ENCODE measurements around the gene CHSY3. TPM values are rescaled to one million over a fixed set of nuclear protein-coding genes. Genes with fewer than 3 reads are reported as not detected.

The CHSY3 gene
- polyA plus RNA-seq, 4 donors: 0.33 to 2.0 TPM; not detected in 2

DNA sequence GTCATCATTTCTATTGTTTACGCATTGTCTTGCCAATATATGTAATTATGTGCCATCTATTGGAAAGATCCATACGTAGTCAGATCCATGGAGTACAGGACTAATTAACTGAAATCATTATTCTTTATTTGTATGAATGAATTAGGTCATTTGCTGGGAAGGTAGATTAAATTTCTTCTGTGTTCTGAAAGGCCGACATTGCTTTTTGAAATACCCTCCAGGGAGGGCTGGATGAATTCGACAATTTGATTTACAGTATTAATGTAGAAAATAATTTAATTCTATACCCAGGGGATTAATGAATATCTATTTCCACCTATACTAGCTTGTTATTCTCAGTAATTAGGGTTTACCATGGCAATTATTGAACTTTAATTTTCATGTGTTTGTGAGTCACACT, 117.6 kb downstream of the CHSY3 start:
- H3K36me3 ChIP-seq (ENCODE audit: control insufficient read depth in 3 of 3, insufficient read depth in 2 of 3, low read depth in 1 of 3, low read length in 3 of 3): no peaks in the 10 kb centered on the region
- H3K27ac ChIP-seq (ENCODE audit: low read depth in 1 of 3, low read length in 2 of 3): no peak overlapping the region
- H3K4me3 ChIP-seq (ENCODE audit: low read depth in 1 of 3, low read length in 3 of 3): no peak overlapping the region
- H3K4me1 ChIP-seq (ENCODE audit: control insufficient read depth in 3 of 3, insufficient read depth in 2 of 3, low read depth in 1 of 3, low read length in 2 of 3): no peaks in the 10 kb centered on the region
- FAIRE-seq (no peak), DNase-seq (no peak)
- H3K9me3 ChIP-seq (ENCODE audit: control insufficient read depth in 2 of 2, insufficient read depth in 1 of 2, low read depth in 1 of 2, low read length in 1 of 2): no peaks in the 10 kb centered on the region
- WGBS, 3 donors: 91 to 95% (median 93%) methylated on average over 4 of the region's 4 CpGs
- no peaks in the 10 kb centered on the region for H3K27me3 ChIP-seq (ENCODE audit: control insufficient read depth in 3 of 3, insufficient read depth in 3 of 3, low read length in 3 of 3)

GRCh38 chr5:130023604-130024003, 119.3 kb downstream of the CHSY3 start:
- FAIRE-seq (no peak), DNase-seq (no peak)
- Histone ChIP-seq H3K27ac (ENCODE audit: low read depth in 1 of 3, low read length in 2 of 3) (no peak overlapping the region), H3K36me3 (ENCODE audit: control insufficient read depth in 3 of 3, insufficient read depth in 2 of 3, low read depth in 1 of 3, low read length in 3 of 3) (no peaks in the 10 kb centered on the region), H3K9me3 (ENCODE audit: control insufficient read depth in 2 of 2, insufficient read depth in 1 of 2, low read depth in 1 of 2, low read length in 1 of 2) (no peaks in the 10 kb centered on the region), H3K4me1 (ENCODE audit: control insufficient read depth in 3 of 3, insufficient read depth in 2 of 3, low read depth in 1 of 3, low read length in 2 of 3) (no peaks in the 10 kb centered on the region), H3K4me3 (ENCODE audit: low read depth in 1 of 3, low read length in 3 of 3) (no peak overlapping the region), H3K27me3 (ENCODE audit: control insufficient read depth in 3 of 3, insufficient read depth in 3 of 3, low read length in 3 of 3) (no peaks in the 10 kb centered on the region)
- WGBS, 3 donors: 79 to 86% (median 84%) methylated on average over 3 of the region's 3 CpGs

- no peak overlapping the region for H3K4me3 ChIP-seq (ENCODE audit: low read depth in 1 of 3, low read length in 3 of 3)
- H3K27ac ChIP-seq (ENCODE audit: low read depth in 1 of 3, low read length in 2 of 3): no peak overlapping the region
- no peaks in the 10 kb centered on the region for H3K36me3 ChIP-seq (ENCODE audit: control insufficient read depth in 3 of 3, insufficient read depth in 2 of 3, low read depth in 1 of 3, low read length in 3 of 3)
- H3K4me1 ChIP-seq (ENCODE audit: control insufficient read depth in 3 of 3, insufficient read depth in 2 of 3, low read depth in 1 of 3, low read length in 2 of 3): no peaks in the 10 kb centered on the region
- no peak for FAIRE-seq
- H3K9me3 ChIP-seq (ENCODE audit: control insufficient read depth in 2 of 2, insufficient read depth in 1 of 2, low read depth in 1 of 2, low read length in 1 of 2): no peaks in the 10 kb centered on the region
- DNase-seq: no peak
- H3K27me3 ChIP-seq (ENCODE audit: control insufficient read depth in 3 of 3, insufficient read depth in 3 of 3, low read length in 3 of 3): no peaks in the 10 kb centered on the region
These were observed 119.7 kb downstream of the CHSY3 start for GRCh38 chr5:130024006-130024405.

DNA sequence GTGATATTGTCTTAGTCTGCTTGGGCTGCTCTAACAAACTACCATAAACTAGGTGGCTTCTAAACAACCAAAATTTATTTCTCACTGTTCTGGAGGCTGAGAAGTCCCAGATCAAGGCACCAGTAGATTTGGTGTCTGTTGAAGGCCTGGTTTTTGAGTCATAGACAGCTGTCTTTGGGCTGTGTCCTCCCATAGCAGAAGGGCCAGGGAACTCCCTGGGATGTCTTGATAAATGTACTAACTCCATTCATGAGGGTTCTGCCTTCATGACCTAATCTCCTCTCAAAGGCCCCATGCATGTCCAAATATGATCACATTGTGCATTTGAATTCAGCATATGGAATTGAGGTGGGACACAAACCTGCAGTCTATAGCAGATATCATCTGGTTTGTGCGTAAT, 121.2 kb downstream of the CHSY3 start:
- Histone ChIP-seq H3K9me3 (ENCODE audit: control insufficient read depth in 2 of 2, insufficient read depth in 1 of 2, low read depth in 1 of 2, low read length in 1 of 2) (no peaks in the 10 kb centered on the region), H3K4me3 (ENCODE audit: low read depth in 1 of 3, low read length in 3 of 3) (no peak overlapping the region), H3K27ac (ENCODE audit: low read depth in 1 of 3, low read length in 2 of 3) (no peak overlapping the region), H3K27me3 (ENCODE audit: control insufficient read depth in 3 of 3, insufficient read depth in 3 of 3, low read length in 3 of 3) (no peaks in the 10 kb centered on the region), H3K36me3 (ENCODE audit: control insufficient read depth in 3 of 3, insufficient read depth in 2 of 3, low read depth in 1 of 3, low read length in 3 of 3) (no peaks in the 10 kb centered on the region), H3K4me1 (ENCODE audit: control insufficient read depth in 3 of 3, insufficient read depth in 2 of 3, low read depth in 1 of 3, low read length in 2 of 3) (no peaks in the 10 kb centered on the region)
- 90 to 96% (median 93%) methylated on average over 1 of the region's 1 CpG for WGBS, 3 donors
- no peak for DNase-seq
- FAIRE-seq: no peak

- H3K27me3 ChIP-seq (ENCODE audit: control insufficient read depth in 3 of 3, insufficient read depth in 3 of 3, low read length in 3 of 3): no peaks in the 10 kb centered on the region
- no peak overlapping the region for H3K4me3 ChIP-seq (ENCODE audit: low read depth in 1 of 3, low read length in 3 of 3)
- WGBS, 3 donors: 77 to 86% (median 81%) methylated on average over 3 of the region's 3 CpGs
- DNase-seq (no peak), FAIRE-seq (no peak)
- no peak overlapping the region for H3K27ac ChIP-seq (ENCODE audit: low read depth in 1 of 3, low read length in 2 of 3)
- H3K9me3 ChIP-seq (ENCODE audit: control insufficient read depth in 2 of 2, insufficient read depth in 1 of 2, low read depth in 1 of 2, low read length in 1 of 2): no peaks in the 10 kb centered on the region
- H3K4me1 ChIP-seq (ENCODE audit: control insufficient read depth in 3 of 3, insufficient read depth in 2 of 3, low read depth in 1 of 3, low read length in 2 of 3): no peaks in the 10 kb centered on the region
- no peaks in the 10 kb centered on the region for H3K36me3 ChIP-seq (ENCODE audit: control insufficient read depth in 3 of 3, insufficient read depth in 2 of 3, low read depth in 1 of 3, low read length in 3 of 3)
These were observed 128.5 kb downstream of the CHSY3 start for GRCh38 chr5:130032807-130033206.

GRCh38 chr5:130034566-130035210, 130.4 kb downstream of the CHSY3 start:
- H3K4me1 ChIP-seq (ENCODE audit: control insufficient read depth in 3 of 3, insufficient read depth in 2 of 3, low read depth in 1 of 3, low read length in 2 of 3): no peaks in the 10 kb centered on the region
- no peaks in the 10 kb centered on the region for H3K27me3 ChIP-seq (ENCODE audit: control insufficient read depth in 3 of 3, insufficient read depth in 3 of 3, low read length in 3 of 3)
- H3K36me3 ChIP-seq (ENCODE audit: control insufficient read depth in 3 of 3, insufficient read depth in 2 of 3, low read depth in 1 of 3, low read length in 3 of 3): no peaks in the 10 kb centered on the region
- H3K9me3 ChIP-seq (ENCODE audit: control insufficient read depth in 2 of 2, insufficient read depth in 1 of 2, low read depth in 1 of 2, low read length in 1 of 2): no peaks in the 10 kb centered on the region
- no peak for FAIRE-seq
- no peak overlapping the region for H3K27ac ChIP-seq (ENCODE audit: low read depth in 1 of 3, low read length in 2 of 3)
- DNase-seq: no peak
- no peak overlapping the region for H3K4me3 ChIP-seq (ENCODE audit: low read depth in 1 of 3, low read length in 3 of 3)

DNA sequence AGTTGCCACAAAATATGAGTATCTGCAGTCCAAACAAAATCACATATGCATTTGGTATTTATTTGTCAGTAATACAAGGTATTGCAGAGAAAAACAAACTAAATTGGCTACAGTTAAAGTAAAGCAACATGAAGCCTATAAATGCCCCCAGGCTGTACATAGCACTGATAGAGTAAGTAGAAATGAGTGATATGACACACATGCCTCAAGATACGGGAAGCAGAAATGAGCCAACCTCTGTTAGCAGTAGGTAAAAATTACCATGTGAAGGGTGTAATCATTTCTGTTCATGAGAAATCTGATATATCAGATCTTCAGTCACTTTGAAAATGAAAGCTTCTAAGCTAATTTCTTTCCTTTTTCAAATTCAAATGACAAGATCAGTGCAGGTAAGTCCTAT, 131.1 kb downstream of the CHSY3 start:
- H3K27me3 ChIP-seq (ENCODE audit: control insufficient read depth in 3 of 3, insufficient read depth in 3 of 3, low read length in 3 of 3): no peaks in the 10 kb centered on the region
- no peak overlapping the region for H3K27ac ChIP-seq (ENCODE audit: low read depth in 1 of 3, low read length in 2 of 3)
- 64 to 89% (median 86%) methylated on average over 1 of the region's 1 CpG for WGBS, 3 donors
- DNase-seq: no peak
- no peaks in the 10 kb centered on the region for H3K9me3 ChIP-seq (ENCODE audit: control insufficient read depth in 2 of 2, insufficient read depth in 1 of 2, low read depth in 1 of 2, low read length in 1 of 2)
- H3K4me1 ChIP-seq (ENCODE audit: control insufficient read depth in 3 of 3, insufficient read depth in 2 of 3, low read depth in 1 of 3, low read length in 2 of 3): no peaks in the 10 kb centered on the region
- H3K36me3 ChIP-seq (ENCODE audit: control insufficient read depth in 3 of 3, insufficient read depth in 2 of 3, low read depth in 1 of 3, low read length in 3 of 3): no peaks in the 10 kb centered on the region
- H3K4me3 ChIP-seq (ENCODE audit: low read depth in 1 of 3, low read length in 3 of 3): no peak overlapping the region
- FAIRE-seq: no peak

GRCh38 chr5:130037905-130038304, 133.6 kb downstream of the CHSY3 start:
- Histone ChIP-seq H3K36me3 (ENCODE audit: control insufficient read depth in 3 of 3, insufficient read depth in 2 of 3, low read depth in 1 of 3, low read length in 3 of 3) (no peaks in the 10 kb centered on the region), H3K4me1 (ENCODE audit: control insufficient read depth in 3 of 3, insufficient read depth in 2 of 3, low read depth in 1 of 3, low read length in 2 of 3) (no peaks in the 10 kb centered on the region), H3K27ac (ENCODE audit: low read depth in 1 of 3, low read length in 2 of 3) (no peak overlapping the region), H3K27me3 (ENCODE audit: control insufficient read depth in 3 of 3, insufficient read depth in 3 of 3, low read length in 3 of 3) (no peaks in the 10 kb centered on the region), H3K9me3 (ENCODE audit: control insufficient read depth in 2 of 2, insufficient read depth in 1 of 2, low read depth in 1 of 2, low read length in 1 of 2) (no peaks in the 10 kb centered on the region), H3K4me3 (ENCODE audit: low read depth in 1 of 3, low read length in 3 of 3) (no peak overlapping the region)
- DNase-seq (no peak), FAIRE-seq (no peak)

GRCh38 chr5:130043834-130044233, 139.6 kb downstream of the CHSY3 start:
- FAIRE-seq (no peak), DNase-seq (no peak)
- no peaks in the 10 kb centered on the region for H3K27me3 ChIP-seq (ENCODE audit: control insufficient read depth in 3 of 3, insufficient read depth in 3 of 3, low read length in 3 of 3)
- H3K27ac ChIP-seq (ENCODE audit: low read depth in 1 of 3, low read length in 2 of 3): no peak overlapping the region
- no peak overlapping the region for H3K4me3 ChIP-seq (ENCODE audit: low read depth in 1 of 3, low read length in 3 of 3)
- WGBS, 3 donors: 84 to 86% (median 85%) methylated on average over 1 of the region's 1 CpG
- no peaks in the 10 kb centered on the region for H3K4me1 ChIP-seq (ENCODE audit: control insufficient read depth in 3 of 3, insufficient read depth in 2 of 3, low read depth in 1 of 3, low read length in 2 of 3)
- H3K9me3 ChIP-seq (ENCODE audit: control insufficient read depth in 2 of 2, insufficient read depth in 1 of 2, low read depth in 1 of 2, low read length in 1 of 2): no peaks in the 10 kb centered on the region
- H3K36me3 ChIP-seq (ENCODE audit: control insufficient read depth in 3 of 3, insufficient read depth in 2 of 3, low read depth in 1 of 3, low read length in 3 of 3): no peaks in the 10 kb centered on the region

All from small intestine (tissue), 7 donors.